HG03571 (cell line): ENCODE measurements around the gene BCAS1.

ENCODE experiments used
- ATAC-seq: cut with Tn5 transposase; IDR thresholded peaks from one replicate; pipeline ENCODE4 v1.9.1; 2021; ENCODE audit not compliant: unreplicated experiment

BCAS1 gene

DNA sequence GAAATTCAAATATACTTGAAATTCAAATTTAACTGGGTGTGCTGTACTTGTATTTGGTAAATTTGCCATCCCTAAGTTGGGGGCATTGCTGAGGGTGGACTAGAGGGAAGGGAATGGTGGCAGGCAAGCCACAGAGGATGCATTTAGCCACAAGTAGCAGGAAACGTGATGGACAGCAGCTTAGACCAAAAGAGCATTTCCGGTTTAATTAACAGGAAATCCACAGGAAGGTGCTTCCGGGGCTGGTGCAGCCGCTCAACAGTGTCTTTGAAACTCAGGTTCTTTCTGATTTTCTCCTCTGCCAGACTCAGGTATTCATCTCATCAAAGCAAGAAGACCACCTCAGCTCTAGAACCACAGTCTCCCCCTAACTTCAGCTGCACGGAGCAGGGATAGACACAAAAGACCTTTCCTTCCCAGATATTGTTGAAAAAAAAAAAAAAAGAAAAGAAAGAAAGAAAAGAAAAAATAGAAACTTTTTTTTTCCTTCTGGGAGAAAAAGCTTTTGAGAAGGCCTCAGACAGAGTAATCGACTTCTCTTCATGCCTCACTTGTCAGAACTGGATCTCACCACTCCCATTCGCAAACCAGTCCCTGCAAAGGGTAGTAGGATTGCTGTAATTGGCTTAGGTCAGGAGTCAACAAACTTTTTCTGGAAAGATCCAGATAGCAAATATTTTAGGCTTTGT, 8.0 kb upstream of the BCAS1 start:
- peak; percentile 63 for ATAC-seq

DNA sequence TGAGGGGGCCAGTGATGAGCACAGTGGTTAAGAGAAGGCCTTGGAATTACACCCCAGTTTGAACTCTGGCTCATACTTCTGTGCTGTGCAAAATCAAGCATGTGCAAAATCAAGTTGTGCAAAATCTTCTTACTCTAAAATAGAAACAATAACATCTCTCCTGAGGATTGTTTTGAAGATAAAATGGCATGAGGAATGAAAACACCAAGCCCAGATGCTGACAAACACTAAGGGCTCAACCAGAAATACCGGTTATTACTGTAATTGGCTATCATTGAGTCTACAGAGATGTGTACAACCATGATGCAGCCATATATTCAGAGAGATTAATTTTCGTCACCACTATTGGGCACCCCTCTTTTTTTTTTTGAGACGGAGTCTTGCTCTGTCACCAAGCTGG, 5.9 kb upstream of the BCAS1 start:
- no peak for ATAC-seq

DNA sequence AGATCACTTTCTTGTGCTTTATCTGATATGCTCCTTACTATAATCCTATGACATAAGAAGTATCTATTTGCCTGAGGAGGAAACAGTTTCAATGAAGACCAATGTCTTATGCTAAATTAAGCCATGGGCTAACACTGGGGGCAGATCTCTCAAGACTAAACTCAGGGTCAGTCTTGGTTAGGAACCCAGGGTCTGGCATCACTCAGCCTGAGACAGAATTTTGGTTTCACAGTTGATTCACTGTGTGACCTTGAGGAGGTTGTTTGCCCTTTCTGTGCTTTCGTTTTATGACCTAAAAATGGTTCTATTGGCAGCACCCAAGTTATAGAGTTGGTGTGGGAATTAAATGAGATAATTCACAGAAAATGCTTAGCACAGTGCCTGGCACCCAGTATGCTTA, 4.9 kb upstream of the BCAS1 start:
- no peak for ATAC-seq

DNA sequence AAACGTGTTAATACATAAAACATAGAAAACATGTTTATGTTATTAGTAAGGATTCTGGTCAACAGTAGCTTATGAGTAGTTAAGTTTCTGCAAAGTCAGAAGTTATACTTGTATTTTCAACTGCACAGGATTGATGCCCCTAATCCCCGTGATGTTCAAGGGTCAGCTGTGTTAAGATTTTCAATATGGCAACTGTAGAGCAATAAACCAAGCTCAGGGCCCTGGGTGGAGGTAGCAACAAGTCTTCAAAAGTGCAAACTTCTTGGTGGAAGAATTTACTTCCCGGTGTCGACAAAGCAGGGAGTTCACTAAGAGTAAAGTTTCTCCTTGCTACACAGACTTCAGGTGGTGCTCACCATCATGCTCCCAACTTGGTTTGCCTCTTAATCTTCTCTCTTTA, 4.1 kb upstream of the BCAS1 start:
- no peak for ATAC-seq

DNA sequence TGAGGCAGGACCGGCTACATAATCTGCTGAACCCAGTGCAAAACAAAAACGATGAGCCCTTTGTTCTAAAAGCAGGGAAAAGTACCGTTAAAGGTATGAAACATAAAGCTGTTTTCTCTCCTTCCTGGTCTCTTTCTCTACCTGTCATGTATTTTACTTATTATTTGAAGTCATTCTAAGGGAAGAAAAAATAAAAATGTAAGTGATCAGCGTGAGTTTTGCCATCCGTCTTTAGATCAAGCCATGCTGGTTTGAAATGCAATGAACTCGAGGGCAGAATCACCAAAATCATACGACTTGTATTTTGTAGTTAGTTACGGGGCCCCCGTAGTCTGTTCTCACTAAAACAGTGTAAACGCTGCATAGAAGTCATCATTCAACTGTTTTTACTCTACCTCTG, 2.9 kb upstream of the BCAS1 start:
- no peak for ATAC-seq

DNA sequence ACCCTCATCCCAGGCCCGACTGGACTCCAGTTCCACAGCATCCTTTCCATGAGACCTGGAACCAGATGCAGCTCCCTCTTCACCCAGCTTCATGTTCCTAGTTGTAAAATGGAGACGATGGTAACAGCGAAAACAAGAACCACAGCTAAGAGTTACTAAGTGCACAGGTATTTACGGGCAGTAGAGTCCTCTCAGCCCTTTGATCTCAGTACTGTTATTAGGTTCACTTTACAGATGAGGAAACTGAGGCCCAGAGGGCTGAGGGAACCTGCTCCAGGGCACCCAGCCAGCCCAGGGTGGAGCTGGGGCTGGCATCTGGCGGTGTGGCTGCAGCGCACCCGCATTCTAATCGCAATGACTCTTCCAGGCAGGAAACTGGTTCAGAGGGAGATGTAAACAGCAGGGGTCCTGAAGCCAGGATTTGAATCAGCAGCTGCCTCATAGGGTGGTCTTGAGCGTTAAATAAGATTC, 858 bp downstream of the BCAS1 start:
- no peak for ATAC-seq

DNA sequence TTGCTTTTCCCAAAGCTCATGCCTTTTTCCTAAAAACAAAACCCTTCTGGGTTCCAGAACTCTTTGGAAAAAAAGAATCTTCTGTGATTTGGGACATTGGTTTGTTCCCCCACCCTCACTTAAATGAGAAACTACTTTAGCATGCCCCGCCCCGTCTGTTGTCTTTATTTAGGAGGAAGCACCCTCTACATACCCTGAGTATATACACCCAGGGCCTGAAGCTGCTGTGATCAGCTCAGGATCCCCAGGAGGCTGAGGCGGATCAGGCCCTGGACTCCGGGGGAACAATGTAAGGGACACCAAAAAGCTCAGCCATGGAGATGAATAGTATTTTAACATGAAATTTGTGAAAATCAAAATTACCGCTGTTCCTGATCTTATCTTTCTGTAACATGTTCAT, 1.4 kb downstream of the BCAS1 start:
- no peak for ATAC-seq

DNA sequence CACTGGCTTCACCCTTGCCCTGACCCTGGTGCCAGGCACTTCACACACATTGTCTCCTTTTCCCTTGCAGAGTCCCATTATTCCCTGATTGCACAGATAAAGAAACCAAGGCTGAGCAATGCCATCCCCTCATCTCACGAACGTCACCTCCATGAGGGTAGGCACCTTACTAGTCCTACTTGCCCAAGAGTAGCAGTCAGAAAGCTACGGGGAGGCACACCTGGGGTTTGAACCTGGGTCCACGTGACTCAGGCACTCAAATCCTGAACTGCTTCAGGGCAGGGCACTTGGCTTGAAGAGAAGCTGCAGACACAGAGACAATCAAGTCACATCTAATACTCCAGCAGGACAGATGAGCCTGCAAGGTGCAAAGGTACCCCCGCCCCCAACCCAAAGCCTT, 1.9 kb downstream of the BCAS1 start:
- ATAC-seq: no peak

DNA sequence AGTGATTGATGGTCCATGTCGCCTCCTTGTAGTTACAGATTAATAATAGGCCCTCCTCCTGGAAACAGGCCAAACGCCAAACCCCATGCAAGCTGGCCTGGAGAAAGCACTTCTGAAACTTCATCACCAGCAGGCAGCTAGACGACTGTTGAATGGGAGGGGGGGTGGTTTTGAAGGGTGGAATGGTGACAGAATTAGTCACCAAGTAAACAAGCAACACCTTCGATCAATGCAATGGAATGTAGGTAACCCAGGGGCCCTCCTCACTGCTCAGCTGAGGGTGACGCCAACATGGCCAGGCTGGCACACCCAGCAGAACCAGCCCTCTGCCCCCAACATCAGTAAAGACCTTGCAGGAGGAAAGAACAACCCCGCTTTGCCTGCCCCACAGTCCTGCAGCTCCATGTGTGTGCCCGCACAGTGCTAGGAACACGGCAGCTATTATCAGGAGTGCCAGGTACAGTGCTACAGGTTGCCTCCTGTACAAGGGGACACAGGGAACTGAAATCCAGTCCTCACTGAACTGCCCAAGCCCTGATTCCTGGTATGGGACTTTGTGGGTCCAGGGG, 2.7 kb downstream of the BCAS1 start:
- ATAC-seq: peak; percentile 91

DNA sequence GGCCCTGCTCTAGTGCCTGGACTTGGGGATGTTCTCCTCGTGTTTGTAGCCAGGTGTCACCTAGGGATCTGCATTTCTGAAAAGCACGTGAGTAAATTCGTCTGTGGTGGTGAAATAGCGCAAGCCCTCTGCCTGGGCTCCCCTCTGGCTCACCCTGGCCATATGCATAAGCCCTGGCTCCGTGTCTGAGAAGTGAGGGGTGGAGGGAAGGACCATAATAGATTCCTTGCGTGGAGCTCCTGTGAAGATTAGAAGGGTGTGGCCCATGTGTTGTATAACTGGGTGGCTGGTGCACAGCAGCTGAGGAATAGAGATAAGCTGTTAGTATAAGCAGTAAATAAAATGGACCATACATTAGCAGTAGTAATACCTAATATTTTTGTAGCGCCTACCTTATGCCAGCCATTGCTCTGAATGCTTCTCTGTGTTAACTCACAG, 4.8 kb downstream of the BCAS1 start:
- no peak for ATAC-seq

DNA sequence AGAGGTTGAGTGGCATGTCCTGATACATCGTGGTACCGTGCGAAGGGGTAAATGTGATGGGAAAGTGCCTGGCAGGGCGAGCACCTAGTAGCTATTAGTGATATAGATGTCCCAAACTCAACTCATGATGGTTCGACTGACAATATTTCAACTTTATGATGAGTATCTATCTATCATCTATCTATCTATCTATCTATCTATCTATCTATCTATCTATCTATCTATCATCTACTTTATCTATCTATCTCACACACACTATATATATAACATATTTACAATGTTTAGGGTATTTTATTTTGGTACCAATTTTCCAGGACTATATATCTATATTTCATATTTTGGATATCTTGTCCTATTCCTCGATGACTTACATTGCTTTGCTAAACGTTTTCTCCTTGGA, 5.5 kb downstream of the BCAS1 start:
- no peak for ATAC-seq

DNA sequence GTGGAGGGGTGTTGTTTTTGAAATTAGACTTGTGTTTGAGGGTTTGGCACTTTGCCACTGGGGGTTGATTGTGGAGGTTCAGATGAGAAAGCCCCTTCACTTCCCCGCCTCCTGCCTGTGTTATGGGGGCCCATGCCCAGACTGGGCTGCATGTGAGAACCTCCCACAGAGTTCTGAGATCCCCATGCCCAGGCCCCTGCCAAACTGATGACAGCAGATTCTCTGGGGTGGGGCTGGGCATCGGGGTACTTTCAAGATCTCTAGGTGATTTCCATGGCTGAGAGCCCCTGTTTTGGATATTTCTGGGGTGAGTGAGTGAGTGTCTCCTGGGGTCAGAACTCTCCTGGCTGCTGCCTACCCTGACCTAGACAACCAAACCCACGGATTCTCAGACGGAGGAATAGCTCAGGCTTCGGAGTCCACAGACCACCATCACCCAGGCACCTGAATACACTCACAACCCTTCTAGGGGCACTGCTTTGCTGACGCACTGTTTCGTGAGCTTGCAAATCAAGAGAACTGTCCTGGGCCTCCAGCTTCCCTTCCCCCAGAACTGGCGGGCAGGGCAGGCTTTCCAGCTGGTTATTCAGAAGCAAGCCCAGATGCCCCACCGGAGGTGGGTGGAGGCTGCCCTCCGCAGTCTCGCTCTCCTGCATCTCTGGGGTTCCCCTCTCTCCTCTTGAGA, 6.3 kb downstream of the BCAS1 start:
- ATAC-seq: no peak

DNA sequence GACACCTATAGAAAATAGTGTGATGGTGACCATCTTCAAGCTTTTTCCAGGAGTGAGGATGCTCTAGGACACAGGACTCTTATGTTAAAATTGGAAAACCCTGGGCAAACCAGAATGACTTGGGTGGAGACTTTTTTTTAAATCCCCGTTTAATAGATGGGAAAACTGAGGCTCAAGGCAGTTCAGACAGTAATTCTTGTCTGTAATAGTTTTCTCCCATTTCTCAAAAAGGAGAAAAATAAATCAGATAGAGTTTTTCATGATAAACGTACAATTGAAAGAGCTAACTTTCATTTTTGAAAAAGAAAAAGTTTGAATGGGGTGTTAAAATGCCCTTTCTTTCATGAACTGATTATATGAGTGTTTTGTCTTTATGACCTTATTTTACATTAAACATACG, 6.8 kb downstream of the BCAS1 start:
- no peak for ATAC-seq

DNA sequence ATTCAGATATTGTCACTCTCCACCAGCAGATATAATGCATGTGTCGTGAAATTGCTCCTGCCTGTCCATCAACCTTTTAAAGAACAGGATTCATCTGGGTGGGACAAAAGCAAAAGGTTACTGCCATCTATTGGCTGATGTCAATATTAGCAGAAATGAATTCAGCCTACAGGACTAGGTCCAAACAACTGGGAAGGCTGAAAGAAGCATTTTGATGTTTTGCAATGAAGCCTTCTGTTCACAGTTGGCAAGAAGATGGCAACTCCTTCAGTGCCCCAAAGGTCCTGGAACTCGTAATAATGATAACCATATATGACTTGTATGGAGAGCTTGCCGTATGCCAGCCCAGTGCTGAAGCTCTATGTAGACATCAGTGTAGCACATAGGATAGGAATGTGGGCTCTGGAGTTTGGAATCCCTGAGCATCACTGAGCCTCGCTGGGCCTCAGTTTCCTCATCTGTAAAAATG, 7.5 kb downstream of the BCAS1 start:
- peak; percentile 33 for ATAC-seq

DNA sequence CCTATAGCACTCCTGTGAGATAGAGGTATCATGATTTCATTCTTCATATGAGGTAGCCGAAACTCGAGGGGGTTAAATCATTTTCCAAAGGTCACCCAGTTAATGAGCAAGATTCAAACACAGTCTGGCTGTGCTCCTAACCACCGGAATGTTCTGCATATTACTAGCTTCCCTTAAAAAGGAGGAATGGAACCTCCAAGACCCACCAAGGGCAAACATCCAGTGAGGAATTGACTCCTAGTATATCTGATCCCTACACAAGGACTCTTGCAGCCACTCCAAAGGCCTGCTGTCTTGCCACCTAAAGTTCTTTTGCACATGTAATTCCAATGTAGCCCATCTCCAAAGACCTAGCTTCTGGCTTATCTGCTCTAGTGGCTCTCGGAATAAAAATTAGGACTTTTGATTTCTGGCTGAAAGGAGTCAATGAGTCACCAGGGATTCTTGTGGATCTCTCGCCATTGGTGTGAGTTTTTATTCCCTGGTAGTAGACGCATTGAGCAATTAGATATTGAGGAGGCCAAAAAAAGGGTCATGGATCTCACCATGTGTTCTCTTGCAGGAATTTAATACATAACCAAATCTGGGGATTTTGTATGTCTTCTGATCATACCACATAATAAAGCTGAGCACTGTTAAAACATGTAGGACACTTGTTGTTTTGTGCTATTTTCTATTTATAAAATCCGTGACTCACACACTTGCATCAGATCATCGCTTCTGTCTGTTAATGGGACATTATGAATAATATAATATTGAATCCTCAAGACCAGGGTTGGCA, 9.1 kb downstream of the BCAS1 start:
- no peak for ATAC-seq

DNA sequence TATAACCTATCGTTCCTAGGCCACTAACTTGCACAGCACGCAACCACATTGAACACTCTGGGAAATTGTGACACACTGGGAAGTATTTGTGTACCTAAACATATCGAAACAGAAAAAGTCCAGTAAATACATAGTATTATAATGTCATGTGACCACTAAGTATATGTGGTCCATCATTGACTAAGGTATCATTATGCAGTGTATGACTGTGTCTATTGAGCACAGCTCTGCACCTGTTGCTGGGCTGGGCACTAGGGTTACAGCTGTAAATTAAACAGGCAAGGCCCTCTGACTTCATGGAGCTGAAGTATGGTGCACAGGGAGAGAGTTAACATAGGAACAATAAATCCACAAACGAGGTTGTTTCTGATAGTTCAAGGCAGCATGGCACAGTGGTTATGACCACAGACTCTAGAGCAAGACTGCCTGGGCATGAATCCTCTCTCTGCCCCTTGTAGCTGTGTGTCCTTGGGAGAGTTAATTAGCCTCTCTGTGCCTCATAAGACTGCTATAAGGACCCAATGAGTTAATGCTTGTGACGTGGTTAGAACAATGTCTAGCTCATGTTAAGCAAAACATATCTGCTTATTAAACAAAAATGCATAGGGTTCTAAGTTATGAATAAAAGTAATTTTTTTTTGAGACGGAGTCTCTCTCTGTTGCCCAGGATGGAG, 10.6 kb downstream of the BCAS1 start:
- ATAC-seq: no peak

DNA sequence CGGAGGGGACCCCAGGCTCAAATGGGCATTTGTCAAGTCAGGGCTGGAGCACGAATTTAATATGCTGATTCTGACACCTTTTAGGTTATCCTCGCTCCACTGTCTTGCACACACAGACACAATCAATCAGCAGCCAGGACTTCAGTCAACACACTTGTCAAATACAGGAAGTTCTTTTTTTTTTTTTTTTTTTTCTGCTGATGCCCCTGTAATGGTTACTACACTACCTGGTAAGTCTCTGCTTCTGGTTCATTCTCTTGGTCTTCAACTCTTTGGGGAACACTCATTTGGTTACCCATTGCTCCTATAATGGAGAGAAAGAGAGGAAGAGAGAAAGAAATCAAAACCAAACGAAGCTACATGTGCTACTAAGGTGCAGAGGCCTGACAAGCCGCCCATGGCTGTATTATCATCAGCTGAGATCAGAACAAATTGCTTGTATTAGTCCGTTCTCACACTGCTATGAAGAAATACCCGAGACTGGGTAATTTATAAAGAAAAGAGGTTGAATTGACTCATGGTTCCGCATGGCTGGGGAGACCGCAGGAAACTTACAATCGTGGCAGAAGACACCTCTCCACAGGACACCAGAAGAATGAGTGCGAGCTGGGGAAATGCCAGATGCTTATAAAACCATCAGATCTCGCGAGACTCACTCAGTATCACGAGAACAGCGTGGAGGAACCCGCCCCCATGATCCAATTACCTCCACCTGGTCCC, 11.8 kb downstream of the BCAS1 start:
- ATAC-seq: peak; percentile 60

DNA sequence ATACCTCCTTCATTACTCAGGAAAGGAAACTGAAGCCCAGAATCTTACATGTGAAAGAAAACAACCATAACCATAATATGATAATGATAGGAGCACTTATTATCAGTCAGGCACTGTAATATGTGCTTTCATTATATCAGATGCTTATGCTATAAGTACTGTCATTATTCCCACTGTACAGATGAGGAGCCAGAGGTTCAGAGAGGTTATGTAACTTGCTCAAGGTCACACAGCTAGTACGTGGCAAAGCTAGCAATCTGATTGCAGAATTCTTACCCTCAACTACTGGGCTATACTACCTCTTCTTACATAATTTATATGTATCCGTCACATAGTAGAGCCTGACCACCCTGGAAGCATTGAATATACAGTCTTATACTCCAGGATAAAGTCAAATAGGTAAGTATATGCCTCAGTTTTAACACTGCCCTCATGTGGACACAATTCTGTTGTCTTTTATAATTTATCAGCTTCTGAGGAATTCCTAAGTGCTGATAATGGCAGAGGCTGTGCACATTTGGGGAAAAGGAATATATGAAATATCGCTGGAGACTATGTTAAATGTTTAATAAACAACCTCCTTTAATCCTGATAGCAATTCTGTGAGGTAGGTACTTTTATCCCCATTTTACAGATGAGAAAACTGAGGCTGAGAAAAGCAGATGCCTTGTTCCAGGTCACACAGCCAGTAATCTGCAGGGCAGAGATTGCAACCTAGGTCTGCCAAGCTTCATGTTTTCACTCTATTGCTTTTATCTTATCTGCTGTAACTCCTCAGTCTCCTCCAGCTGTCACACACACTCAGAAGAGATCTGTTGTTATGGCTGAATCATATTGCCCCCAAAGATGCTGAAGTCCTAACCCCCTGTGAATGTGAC, 13.4 kb downstream of the BCAS1 start:
- no peak for ATAC-seq

DNA sequence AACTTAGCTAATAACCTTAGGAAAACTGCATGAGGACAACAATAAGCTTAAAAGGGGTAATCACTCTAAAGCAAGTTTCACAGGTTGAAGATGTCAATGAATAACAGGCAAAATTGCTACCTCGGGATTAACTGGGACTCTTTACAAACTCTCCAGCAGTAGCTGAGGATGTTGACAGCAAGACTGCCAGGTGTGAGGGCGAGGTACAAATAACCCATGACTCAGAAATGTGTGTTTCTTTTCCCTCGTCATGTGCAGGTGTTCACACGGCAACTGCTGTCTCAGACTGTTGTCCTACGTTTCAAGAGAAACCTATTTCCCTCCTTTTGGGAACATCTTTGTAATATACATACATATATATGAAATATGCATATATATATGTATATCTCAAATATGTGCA, 15.9 kb downstream of the BCAS1 start:
- no peak for ATAC-seq
